Endothelial cell of umbilical vein (primary cell): ENCODE measurements around the gene OLIG1. TPM values are rescaled to one million over a fixed set of nuclear protein-coding genes. Genes with fewer than 3 reads are reported as not detected.

ENCODE experiments used
- BruUV-seq: library from RNA; stranded (reverse); fragments of 400-500 nt; replicated peaks from 2 replicates; lab custom pipeline; 2021; lab: Mats Ljungman, UMichigan
- CTCF ChIA-PET: fragments of 300-600, 350-600 bp; sonication (Branson Sonifier 250); formaldehyde crosslinking; loops from one replicate; lab custom pipeline; 2021; ENCODE audit warnings: antibody characterized with exemption, inconsistent platforms; lab: Charles Lee
- POLR2A ChIA-PET: fragments of 300-600, 350-600 bp; sonication (Branson Sonifier 250); formaldehyde crosslinking; loops from one replicate; lab custom pipeline; 2021; ENCODE audit warnings: antibody characterized with exemption, inconsistent platforms; lab: Charles Lee
- DNase-seq: peaks from one replicate; pipeline ENCODE4 v3.0.0-alpha.2; 2011; ENCODE audit warnings: low read depth, low spot score
- FAIRE-seq: peaks from 2 replicates; lab custom pipeline; 2011; peaks lifted over from hg19 to GRCh38; lab: Jason Lieb, UNC
- H2AFZ ChIP-seq: 2 replicates; pipeline ENCODE4 v1.6.0; 2012; ENCODE audit warnings: low read depth, low read length, control low read depth, inconsistent platforms
- H3K27ac ChIP-seq: 2 replicates; pipeline ENCODE4 v1.5.1; 2011; ENCODE audit warnings: low read depth, mild to moderate bottlenecking, control low read depth, low read length, moderate library complexity; ENCODE audit not compliant: insufficient read depth
- H3K27me3 ChIP-seq, 2 experiments: 2 replicates each; pipeline versions ENCODE4 v1.6.0 to v1.6.1; 2011; ENCODE audit warnings: low read length in 2 of 2, mixed read lengths in 1 of 2; ENCODE audit not compliant: control insufficient read depth in 2 of 2, insufficient read depth in 2 of 2
- H3K36me3 ChIP-seq, 2 experiments: 2 replicates in 1 of 2; 3 replicates in 1 of 2; pipeline ENCODE4 v1.5.1; 2011; ENCODE audit warnings: low read length in 2 of 2, mild to moderate bottlenecking in 1 of 2, moderate library complexity in 1 of 2; ENCODE audit not compliant: control insufficient read depth in 2 of 2, insufficient read depth in 2 of 2; ENCODE audit errors: extremely low read depth in 1 of 2
- H3K4me1 ChIP-seq: 3 replicates; pipeline ENCODE4 v1.5.1; 2011; ENCODE audit warnings: mild to moderate bottlenecking, low read length; ENCODE audit not compliant: control insufficient read depth, insufficient read depth; ENCODE audit errors: extremely low read depth
- H3K4me2 ChIP-seq: 2 replicates; pipeline ENCODE4 v1.6.1; 2011; ENCODE audit warnings: low read length, control low read depth, mixed read lengths; ENCODE audit not compliant: insufficient read depth
- H3K4me3 ChIP-seq, 3 experiments: fragments of 200-600 bp in 1 of 3; sonication (generic), shearing (Covaris generic) in 1 of 3; replicated peaks in 1 of 3; 2 replicates each; pipeline ENCODE4 v1.5.1; 2011 to 2016; ENCODE audit warnings: control low read depth in 3 of 3, low read length in 3 of 3, mild to moderate bottlenecking in 2 of 3, inconsistent platforms in 1 of 3, low read depth in 1 of 3, moderate library complexity in 1 of 3; ENCODE audit not compliant: insufficient read depth in 1 of 3
- H3K79me2 ChIP-seq: 2 replicates; pipeline ENCODE4 v1.6.0; 2012; ENCODE audit warnings: low read length, inconsistent platforms; ENCODE audit not compliant: control insufficient read depth, insufficient read depth
- H3K9ac ChIP-seq: replicated peaks from 2 replicates; pipeline ENCODE3; 2011; ENCODE audit warnings: low read length, control low read depth; ENCODE audit not compliant: insufficient read depth; ENCODE audit errors: extremely low read depth
- H3K9me1 ChIP-seq: replicated peaks from 3 replicates; pipeline ENCODE4 v1.6.0; 2011; ENCODE audit warnings: mild to moderate bottlenecking, low read length; ENCODE audit not compliant: control insufficient read depth, insufficient read depth; ENCODE audit errors: extremely low read depth
- H3K9me3 ChIP-seq: replicated peaks from 2 replicates; pipeline ENCODE4 v1.5.1; 2012; ENCODE audit warnings: low read length, inconsistent platforms; ENCODE audit not compliant: control insufficient read depth, insufficient read depth
- H4K20me1 ChIP-seq: replicated peaks from 2 replicates; pipeline ENCODE3; 2011; ENCODE audit warnings: mild to moderate bottlenecking, low read length; ENCODE audit not compliant: control insufficient read depth, insufficient read depth; ENCODE audit errors: extremely low read depth
- EZH2 ChIP-seq: IDR thresholded peaks from 2 replicates; pipeline ENCODE4 v1.6.1; 2012; ENCODE audit warnings: borderline replicate concordance, low read depth, mild to moderate bottlenecking, moderate library complexity, low read length, inconsistent platforms; ENCODE audit not compliant: severe bottlenecking
- FOS ChIP-seq: IDR thresholded peaks from 2 replicates; pipeline ENCODE4 v1.6.1; 2011; ENCODE audit warnings: mild to moderate bottlenecking, low read length, moderate library complexity, borderline replicate concordance; ENCODE audit not compliant: insufficient read depth
- GATA2 ChIP-seq: IDR thresholded peaks from 2 replicates; pipeline ENCODE4 v1.7.0; 2011; ENCODE audit warnings: low read depth, mild to moderate bottlenecking, moderate library complexity, mixed read lengths, low read length; ENCODE audit not compliant: insufficient read length, insufficient read depth
- JUN ChIP-seq: IDR thresholded peaks from 2 replicates; pipeline ENCODE4 v1.6.1; 2011; ENCODE audit warnings: borderline replicate concordance, low read depth; ENCODE audit not compliant: insufficient read length, insufficient read depth
- MYC ChIP-seq: IDR thresholded peaks from one replicate; pipeline ENCODE4 v1.6.1; 2011; ENCODE audit warnings: mild to moderate bottlenecking, low read depth, low read length
- POLR2A ChIP-seq: IDR thresholded peaks from 2 replicates; pipeline ENCODE4 v1.6.1; 2012; ENCODE audit warnings: low read depth, mild to moderate bottlenecking, control low read depth, low read length
- POLR2AphosphoS5 ChIP-seq: IDR thresholded peaks from 2 replicates; pipeline ENCODE4 v1.6.1; 2012; ENCODE audit warnings: low read depth, mild to moderate bottlenecking, control low read depth, low read length, moderate library complexity; ENCODE audit not compliant: insufficient read depth
- dilution Hi-C: fragments of 300-500 bp; cut with MboI; formaldehyde crosslinking; loops from one replicate; pipeline ENCODE4 v1.15.0; 2019; ENCODE audit warnings: low sequenced_read_pairs; ENCODE audit not compliant: extremely low pct_ligation_motif_present
- intact Hi-C: fragments of 100-400 bp; cut with micrococcal nuclease; formaldehyde crosslinking; loops from one replicate; pipeline ENCODE4 v1.10.0; 2022
- polyA plus RNA-seq, 4 experiments: library from polyadenylated mRNA; depleted of rRNA in 3 of 4; stranded (reverse) in 3 of 4; unstranded in 1 of 4; fragments of >200 nt; gene quantifications; 2 replicates each; pipeline versions ENCODE4 v1.2.1 to v1.2.3, GENCODE V29; 2011 to 2012; ENCODE audit warnings: missing spikeins in 1 of 4
- total RNA-seq: library from RNA; stranded (reverse); gene quantifications from 2 replicates; pipeline ENCODE4 v1.2.3, GENCODE V29; 2021
- TF ChIP-seq, protein P1 (sequence below), 2 donors: IDR thresholded peaks; 1 replicate in 1 of 2; 2 replicates in 1 of 2; pipeline ENCODE4 v1.5.1; 2011; ENCODE audit warnings: low read length in 2 of 2, mild to moderate bottlenecking in 2 of 2, moderate library complexity in 2 of 2, control low read depth in 1 of 2, inconsistent platforms in 1 of 2, low read depth in 1 of 2; ENCODE audit not compliant: insufficient read depth in 1 of 2; ENCODE audit errors: extremely low read depth in 1 of 2
- TF ChIP-seq, protein P2 (sequence below): IDR thresholded peaks from 2 replicates; pipeline ENCODE4 v1.6.1; 2011; ENCODE audit not compliant: insufficient read depth, insufficient read length

Gene OLIG1
- total and polyA plus RNA-seq, 2 donors (not counting 3 experiments of a cell fraction or from before 2014, with no cell fraction given) = not detected

DNA sequence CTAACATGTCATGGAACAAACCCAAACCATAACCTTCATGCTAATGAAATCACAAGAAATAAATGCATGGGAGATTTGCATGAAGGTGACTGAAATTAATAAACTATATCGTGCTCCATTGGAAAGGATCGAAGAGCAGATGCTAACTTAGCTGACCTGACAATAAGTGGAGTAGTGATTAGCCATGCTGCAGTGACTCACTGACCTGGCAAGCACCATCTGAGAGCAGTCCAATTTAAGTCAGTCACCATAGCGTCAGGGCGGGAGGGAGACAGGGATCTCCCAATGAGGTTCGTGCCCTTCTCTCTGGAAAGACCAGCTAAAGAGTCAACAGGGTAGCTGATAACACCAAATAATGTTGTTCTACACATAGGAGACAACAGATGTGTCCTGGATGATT, 22.7 kb upstream of the OLIG1 start:
- FAIRE-seq = no peak
- ChIA-PET POLR2A (no interaction called here), CTCF (interaction anchor here (0.5 kb wide), 1 partner anchor 30 kb away, joined by 3 read pairs; no protein-coding TSS in a partner anchor)
- H2AFZ ChIP-seq = no peak overlapping the region
- no peaks in the 10 kb centered on the region for H3K36me3 ChIP-seq
- H3K9me3 ChIP-seq = no peaks in the 10 kb centered on the region
- TF ChIP-seq POLR2AphosphoS5 = no peak
- TF ChIP-seq FOS = no peak
- TF ChIP-seq, protein P1, sequence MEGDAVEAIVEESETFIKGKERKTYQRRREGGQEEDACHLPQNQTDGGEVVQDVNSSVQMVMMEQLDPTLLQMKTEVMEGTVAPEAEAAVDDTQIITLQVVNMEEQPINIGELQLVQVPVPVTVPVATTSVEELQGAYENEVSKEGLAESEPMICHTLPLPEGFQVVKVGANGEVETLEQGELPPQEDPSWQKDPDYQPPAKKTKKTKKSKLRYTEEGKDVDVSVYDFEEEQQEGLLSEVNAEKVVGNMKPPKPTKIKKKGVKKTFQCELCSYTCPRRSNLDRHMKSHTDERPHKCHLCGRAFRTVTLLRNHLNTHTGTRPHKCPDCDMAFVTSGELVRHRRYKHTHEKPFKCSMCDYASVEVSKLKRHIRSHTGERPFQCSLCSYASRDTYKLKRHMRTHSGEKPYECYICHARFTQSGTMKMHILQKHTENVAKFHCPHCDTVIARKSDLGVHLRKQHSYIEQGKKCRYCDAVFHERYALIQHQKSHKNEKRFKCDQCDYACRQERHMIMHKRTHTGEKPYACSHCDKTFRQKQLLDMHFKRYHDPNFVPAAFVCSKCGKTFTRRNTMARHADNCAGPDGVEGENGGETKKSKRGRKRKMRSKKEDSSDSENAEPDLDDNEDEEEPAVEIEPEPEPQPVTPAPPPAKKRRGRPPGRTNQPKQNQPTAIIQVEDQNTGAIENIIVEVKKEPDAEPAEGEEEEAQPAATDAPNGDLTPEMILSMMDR (IDR thresholded peaks at IDR 0.05; ENCODE audit: extremely low read depth in 1 of 2, insufficient read depth in 1 of 2, low read depth in 1 of 2, low read length in 2 of 2) = no peak
- no peak for TF ChIP-seq MYC
- TF ChIP-seq POLR2A = no peak
- TF ChIP-seq, protein P2, sequence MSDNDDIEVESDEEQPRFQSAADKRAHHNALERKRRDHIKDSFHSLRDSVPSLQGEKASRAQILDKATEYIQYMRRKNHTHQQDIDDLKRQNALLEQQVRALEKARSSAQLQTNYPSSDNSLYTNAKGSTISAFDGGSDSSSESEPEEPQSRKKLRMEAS = no peak
- no peak for TF ChIP-seq JUN
- TF ChIP-seq EZH2 = no peak
- TF ChIP-seq GATA2 = no peak
- dilution Hi-C loops = no loop called here
- no peaks in the 10 kb centered on the region for H4K20me1 ChIP-seq
- no peak overlapping the region for H3K4me3 ChIP-seq
- BruUV-seq = no TSS peak
- peaks cover 13% of the 10 kb centered on the region for H3K4me1 ChIP-seq
- peaks cover 16 to 17% of the 10 kb centered on the region in 2 experiments for H3K27me3 ChIP-seq
- no peaks in the 10 kb centered on the region for H3K9me1 ChIP-seq
- no peaks in the 10 kb centered on the region for H3K79me2 ChIP-seq
- H3K27ac ChIP-seq = no peak overlapping the region
- no peak for DNase-seq
- intact Hi-C loops = no loop called here
- H3K9ac ChIP-seq = no peak overlapping the region
- H3K4me2 ChIP-seq = no peak overlapping the region
